IPS-15b (cell line): ENCODE measurements around the gene CLTA.
"Not testable (repeated sequence)": the region's sequence is repeated elsewhere in the genome, so short reads cannot be mapped to it uniquely, and the experiment has no call there.

Experiments
- H3K27me3 ChIP-seq: one replicate; pipeline ENCODE4 v1.6.1; 2013; ENCODE audit warnings: low read length; ENCODE audit not compliant: control insufficient read depth, insufficient read depth
- H3K36me3 ChIP-seq: one replicate; pipeline ENCODE4 v1.6.1; 2013; ENCODE audit warnings: low read length; ENCODE audit not compliant: control insufficient read depth, insufficient read depth
- H3K4me1 ChIP-seq: one replicate; pipeline ENCODE4 v1.6.1; 2013; ENCODE audit warnings: mild to moderate bottlenecking, low read length; ENCODE audit not compliant: control insufficient read depth, insufficient read depth
- H3K4me3 ChIP-seq: one replicate; pipeline ENCODE4 v1.5.1; 2013; ENCODE audit warnings: low read depth, low read length
- H3K9ac ChIP-seq: one replicate; pipeline ENCODE4 v1.6.1; 2013; ENCODE audit warnings: low read depth, mild to moderate bottlenecking, low read length
- H3K9me3 ChIP-seq: one replicate; pipeline ENCODE4 v1.6.1; 2013; ENCODE audit warnings: mild to moderate bottlenecking, low read length; ENCODE audit not compliant: control insufficient read depth, insufficient read depth

The CLTA gene

DNA sequence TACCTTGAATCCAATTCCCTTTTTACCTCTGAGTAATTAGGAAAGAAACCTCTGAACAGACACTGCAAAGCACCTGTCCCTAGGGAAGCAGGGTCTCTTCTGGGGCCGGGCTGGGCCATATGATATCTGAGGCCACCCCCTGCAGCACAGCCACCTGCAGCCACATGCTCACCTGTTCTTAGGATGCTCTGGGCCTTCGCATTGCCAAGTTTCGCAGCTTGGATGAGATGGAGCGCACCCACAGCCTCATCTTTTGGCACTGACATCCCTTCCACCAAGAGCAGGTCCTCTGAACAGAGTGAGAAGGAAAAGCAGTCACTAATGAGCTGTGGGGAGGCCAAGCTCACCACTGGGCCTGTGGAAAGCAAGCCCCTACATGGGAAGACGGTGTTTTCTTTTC is 27.3 kb downstream of the CLTA start:
- Histone ChIP-seq H3K9ac (no peak overlapping the region), H3K9me3 (no peaks in the 10 kb centered on the region), H3K27me3 (no peaks in the 10 kb centered on the region), H3K4me1 (no peaks in the 10 kb centered on the region), H3K4me3 (no peak overlapping the region), H3K36me3 (peaks cover 24% of the 10 kb centered on the region)

DNA sequence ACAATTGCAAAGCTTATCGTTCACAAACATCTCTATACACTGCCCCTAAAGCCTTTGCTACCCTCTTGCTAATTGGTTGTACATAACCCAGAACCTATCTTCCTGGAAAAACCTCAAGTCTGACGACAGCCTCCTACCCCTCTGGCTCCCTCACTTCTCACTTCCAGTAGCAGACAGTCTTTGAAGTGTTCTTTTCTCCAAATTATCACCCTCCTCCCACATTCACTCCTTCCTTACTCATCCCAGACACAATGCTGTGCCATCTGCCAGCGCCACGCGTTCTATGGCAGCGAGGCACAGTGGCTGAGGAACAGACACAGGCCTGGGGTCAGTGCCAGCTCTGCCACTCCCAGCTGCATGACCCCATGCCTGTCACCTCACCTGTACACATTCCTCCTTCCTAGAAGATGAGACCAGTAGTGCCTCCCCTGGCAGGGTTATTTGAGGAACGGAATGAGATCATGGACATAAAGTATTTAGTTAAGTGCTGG is 27.7 kb downstream of the CLTA start:
- peaks cover 24% of the 10 kb centered on the region for H3K36me3 ChIP-seq
- H3K4me1 ChIP-seq, result no peaks in the 10 kb centered on the region
- H3K9me3 ChIP-seq, result no peaks in the 10 kb centered on the region
- no peak overlapping the region for H3K9ac ChIP-seq
- H3K4me3 ChIP-seq, result no peak overlapping the region
- H3K27me3 ChIP-seq, result no peaks in the 10 kb centered on the region

DNA sequence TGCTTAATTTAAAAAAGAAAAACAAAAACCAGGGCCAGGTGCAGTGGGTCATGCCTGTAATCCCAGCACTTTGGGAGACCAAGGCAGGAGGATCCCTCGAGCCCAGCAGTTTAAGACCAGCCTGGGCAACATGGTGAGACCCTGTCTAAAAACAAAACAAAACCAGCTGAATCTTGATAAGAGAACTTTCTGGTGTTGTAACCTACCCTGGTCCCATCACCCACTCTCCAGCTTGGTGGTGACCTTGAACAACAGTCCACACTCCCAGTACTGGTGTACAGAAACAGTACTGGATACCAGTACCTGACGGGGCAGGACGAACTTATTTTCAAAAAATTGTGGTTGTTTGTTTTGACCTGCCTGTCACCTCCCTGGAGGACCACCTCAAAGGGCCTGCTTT is 30.9 kb downstream of the CLTA start:
- H3K4me3 ChIP-seq, result no peak overlapping the region
- no peak overlapping the region for H3K9ac ChIP-seq
- H3K27me3 ChIP-seq, result no peaks in the 10 kb centered on the region
- no peaks in the 10 kb centered on the region for H3K4me1 ChIP-seq
- no peaks in the 10 kb centered on the region for H3K9me3 ChIP-seq
- peaks cover 22% of the 10 kb centered on the region for H3K36me3 ChIP-seq

DNA sequence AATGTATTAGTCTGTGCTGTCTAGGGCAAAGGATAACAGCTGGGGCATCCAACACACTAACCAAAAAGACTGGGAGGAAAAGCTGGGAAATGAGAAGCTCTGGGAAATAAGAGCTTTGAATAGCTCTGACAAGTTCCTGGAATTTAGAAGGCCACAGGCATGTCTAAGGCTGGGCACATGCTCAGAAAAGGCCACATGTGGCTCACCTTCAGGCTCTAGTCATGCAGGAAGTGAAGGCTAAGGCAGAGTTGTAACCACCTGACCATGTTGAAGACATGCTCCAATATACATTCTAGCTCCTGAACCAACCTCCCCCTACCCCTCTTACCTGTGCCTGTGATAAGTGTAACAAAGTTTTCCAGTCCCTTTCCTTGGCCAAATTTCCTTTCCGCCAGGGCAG is 31.7 kb downstream of the CLTA start:
- H3K36me3 ChIP-seq, result peaks cover 17% of the 10 kb centered on the region

DNA sequence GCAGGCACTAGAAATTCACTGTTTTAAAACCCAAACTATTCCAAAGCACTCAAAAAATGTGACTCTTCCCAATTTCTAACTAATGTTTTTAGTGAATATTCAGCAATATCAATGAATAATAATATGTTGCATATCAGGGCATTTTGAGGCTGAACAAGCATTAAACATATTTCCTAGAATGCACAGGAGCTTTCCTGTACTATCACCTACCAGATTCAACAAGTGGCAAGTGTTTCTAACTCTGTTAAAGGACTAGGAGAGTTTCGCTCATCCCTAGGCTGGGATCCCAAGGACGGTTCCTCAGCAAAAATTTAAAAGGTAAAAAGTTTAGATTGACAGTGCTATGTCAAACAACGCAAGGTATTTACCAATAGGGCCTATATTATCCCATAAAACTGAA is 46.5 kb downstream of the CLTA start:
- Histone ChIP-seq H3K27me3 (no peaks in the 10 kb centered on the region), H3K4me3 (no peak overlapping the region), H3K4me1 (no peaks in the 10 kb centered on the region), H3K9me3 (no peaks in the 10 kb centered on the region), H3K36me3 (no peaks in the 10 kb centered on the region), H3K9ac (no peak overlapping the region)

More for the DNA sequence above, 31.7 kb downstream of the CLTA start:
- Histone ChIP-seq H3K4me1 (no peaks in the 10 kb centered on the region), H3K4me3 (no peak overlapping the region), H3K9me3 (no peaks in the 10 kb centered on the region), H3K27me3 (no peaks in the 10 kb centered on the region), H3K9ac (no peak overlapping the region)

DNA sequence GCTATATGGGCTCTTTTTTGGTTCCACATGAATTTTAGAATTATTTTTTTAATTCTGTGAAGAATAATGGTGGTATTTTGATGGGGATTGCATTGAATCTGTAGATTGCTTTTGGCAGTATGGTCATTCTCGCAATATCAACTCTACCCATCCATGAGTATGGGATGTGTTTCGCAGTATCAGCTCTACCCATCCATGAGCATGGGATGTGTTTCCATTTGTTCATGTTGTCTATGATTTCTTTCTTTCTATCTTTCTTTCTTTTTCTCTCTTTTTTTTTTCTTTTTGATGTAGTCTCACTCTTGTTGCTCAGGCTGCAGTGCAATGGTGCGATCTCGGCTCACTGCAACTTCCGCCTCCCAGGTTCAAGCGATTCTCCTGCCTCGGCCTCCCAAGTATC is 48.5 kb downstream of the CLTA start:
- H3K4me3 ChIP-seq, H3K9ac ChIP-seq, H3K36me3 ChIP-seq, H3K4me1 ChIP-seq, H3K27me3 ChIP-seq, H3K9me3 ChIP-seq: not testable (repeated sequence)

DNA sequence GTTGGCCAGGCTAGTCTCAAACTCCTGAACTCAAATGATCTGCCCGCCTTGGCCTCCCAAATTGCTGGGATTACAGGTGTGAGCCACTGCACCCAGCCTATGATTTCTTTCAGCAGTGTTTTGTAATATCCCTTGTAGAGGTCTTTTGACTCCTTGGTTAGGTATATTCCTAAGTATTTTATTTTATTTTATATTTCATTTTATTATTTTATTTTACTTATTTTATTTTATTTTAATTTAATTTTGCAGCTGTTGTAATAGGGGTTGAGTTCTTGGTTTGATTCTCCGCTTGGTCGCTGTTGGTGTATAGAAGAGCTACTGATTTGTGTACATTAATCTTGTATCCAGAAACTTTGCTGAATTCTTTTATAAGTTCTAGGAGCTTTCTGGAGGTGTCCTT is 49.0 kb downstream of the CLTA start:
- not testable (repeated sequence) for H3K9me3 ChIP-seq, H3K4me1 ChIP-seq, H3K27me3 ChIP-seq, H3K4me3 ChIP-seq, H3K9ac ChIP-seq, H3K36me3 ChIP-seq

DNA sequence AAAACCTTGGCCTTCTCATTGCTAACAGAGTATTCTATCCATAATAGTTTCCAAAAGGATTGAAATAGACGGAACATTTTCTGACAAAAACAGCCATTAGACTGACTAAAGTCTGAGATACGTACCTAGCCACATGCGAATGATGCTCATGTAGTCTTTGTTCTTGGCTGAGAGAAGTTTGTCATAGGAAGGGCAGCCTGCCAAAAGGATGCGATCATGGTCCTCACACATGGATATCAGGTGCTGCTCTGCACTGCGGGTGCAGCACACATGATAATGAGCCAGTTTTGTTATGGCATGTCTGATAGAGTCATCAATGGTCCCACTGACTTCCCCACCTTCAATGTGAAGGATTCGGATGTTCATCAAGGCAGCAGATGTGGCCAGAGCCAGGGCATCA is 55.2 kb downstream of the CLTA start:
- Histone ChIP-seq H3K36me3 (no peaks in the 10 kb centered on the region), H3K27me3 (no peaks in the 10 kb centered on the region), H3K9me3 (no peaks in the 10 kb centered on the region), H3K4me3 (no peak overlapping the region), H3K4me1 (no peaks in the 10 kb centered on the region), H3K9ac (no peak overlapping the region)

DNA sequence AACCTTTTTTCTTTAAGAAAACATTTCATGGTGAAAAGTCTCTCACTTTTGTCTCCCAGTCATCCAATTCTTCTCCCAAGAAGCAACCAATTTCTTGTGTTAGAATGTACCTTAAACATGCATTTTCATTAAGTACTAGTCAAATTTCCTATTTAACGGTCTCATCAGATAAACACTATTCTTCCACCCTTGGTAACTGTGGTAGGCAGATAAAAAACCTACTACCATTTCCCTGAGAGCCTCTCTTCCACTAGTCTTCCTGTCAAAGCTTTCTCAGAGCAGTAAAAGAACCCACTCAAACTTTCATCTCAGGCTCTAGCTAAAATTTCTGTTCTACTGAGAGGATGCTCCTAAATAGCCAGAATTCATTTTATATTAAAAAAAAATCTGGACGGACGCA is 56.6 kb downstream of the CLTA start:
- Histone ChIP-seq H3K4me3 (no peak overlapping the region), H3K36me3 (no peaks in the 10 kb centered on the region), H3K9me3 (no peaks in the 10 kb centered on the region), H3K4me1 (no peaks in the 10 kb centered on the region), H3K27me3 (no peaks in the 10 kb centered on the region), H3K9ac (no peak overlapping the region)

DNA sequence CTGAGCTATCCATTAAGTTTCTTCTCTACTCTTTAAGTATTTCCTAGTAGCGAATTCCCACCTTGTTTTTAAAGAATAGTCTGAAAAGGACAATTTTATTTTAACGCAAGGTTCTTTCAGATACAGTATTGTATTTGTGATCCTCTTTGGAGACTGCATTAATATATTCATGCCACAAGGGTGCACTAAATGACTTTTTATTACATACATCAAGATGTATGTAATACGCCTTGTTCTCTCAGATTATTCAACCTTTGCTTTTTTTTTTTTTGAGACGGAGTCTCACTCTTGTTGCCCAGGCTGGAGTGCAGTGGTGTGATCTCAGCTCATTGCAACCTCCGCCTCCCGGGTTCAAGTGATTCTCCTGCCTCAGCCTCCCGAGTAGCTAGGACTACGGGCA is 57.3 kb downstream of the CLTA start:
- not testable (repeated sequence) for H3K9ac ChIP-seq, H3K4me1 ChIP-seq, H3K27me3 ChIP-seq, H3K36me3 ChIP-seq, H3K9me3 ChIP-seq, H3K4me3 ChIP-seq

DNA sequence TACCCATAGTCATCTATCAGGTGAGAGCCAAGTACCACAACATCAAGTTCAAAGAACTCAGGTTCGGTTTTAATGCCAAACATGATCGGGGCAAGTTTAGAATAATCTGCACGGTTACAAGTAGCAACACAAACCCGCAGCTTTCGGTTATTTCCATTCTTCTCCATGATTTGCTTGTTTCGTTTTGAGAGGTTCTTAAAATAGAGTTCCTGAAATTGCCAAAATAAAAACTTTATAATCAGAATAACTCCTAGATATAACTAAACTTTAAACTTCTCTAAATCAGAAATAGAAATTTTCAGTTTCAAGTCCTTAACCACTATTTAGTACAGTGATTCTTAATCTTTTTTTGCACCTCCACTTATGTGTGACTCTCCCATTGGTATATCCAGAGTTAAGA is 58.5 kb downstream of the CLTA start:
- H3K4me3 ChIP-seq, result no peak overlapping the region
- H3K36me3 ChIP-seq, result no peaks in the 10 kb centered on the region
- H3K27me3 ChIP-seq, result no peaks in the 10 kb centered on the region
- H3K9me3 ChIP-seq, result no peaks in the 10 kb centered on the region
- no peaks in the 10 kb centered on the region for H3K4me1 ChIP-seq
- no peak overlapping the region for H3K9ac ChIP-seq

DNA sequence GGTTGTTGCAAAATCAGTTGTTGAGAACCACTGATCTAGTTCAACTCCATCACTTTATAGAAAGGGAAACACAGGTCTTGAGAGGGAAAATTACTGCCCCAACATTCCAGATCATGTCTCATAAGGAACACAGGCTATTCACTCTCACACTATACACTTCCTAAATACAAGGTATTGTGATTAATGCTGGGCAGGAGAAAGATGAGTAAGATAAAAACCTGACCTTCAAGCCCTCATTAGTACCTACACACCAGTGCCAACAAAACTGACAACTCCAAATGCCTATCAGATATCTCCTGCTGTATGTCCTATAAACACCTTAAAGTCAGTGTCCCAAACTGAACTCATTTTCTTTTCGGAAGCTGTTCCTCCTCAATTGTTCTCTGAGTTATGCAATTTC is 59.4 kb downstream of the CLTA start:
- Histone ChIP-seq H3K36me3 (no peaks in the 10 kb centered on the region), H3K27me3 (no peaks in the 10 kb centered on the region), H3K4me3 (no peak overlapping the region), H3K9ac (no peak overlapping the region), H3K9me3 (no peaks in the 10 kb centered on the region), H3K4me1 (no peaks in the 10 kb centered on the region)

DNA sequence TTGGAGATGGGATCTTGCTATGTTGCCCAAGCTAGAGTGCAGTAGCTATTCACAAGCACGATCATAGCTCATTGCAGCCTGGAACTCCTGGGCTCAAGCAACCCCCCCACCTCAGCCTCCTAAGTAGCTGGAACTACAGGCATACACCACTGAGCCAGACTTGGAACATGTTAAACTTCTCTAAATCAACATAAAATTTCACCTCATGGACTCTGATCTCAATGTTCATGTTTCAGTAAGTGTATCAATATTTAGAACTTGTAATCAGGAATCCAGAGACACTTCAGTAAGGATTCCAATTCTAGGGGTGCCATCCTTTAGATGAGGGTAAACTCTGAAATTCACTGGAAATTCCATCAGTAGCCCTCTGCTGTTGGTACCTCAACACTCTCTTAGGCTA is 60.7 kb downstream of the CLTA start:
- H3K36me3 ChIP-seq, result no peaks in the 10 kb centered on the region
- no peak overlapping the region for H3K9ac ChIP-seq
- no peaks in the 10 kb centered on the region for H3K9me3 ChIP-seq
- no peak overlapping the region for H3K4me3 ChIP-seq
- no peaks in the 10 kb centered on the region for H3K4me1 ChIP-seq
- H3K27me3 ChIP-seq, result no peaks in the 10 kb centered on the region
